ENCODE results near the gene CFAP54.
"Not testable (repeated sequence)": the region's sequence is repeated elsewhere in the genome, so short reads cannot be mapped to it uniquely, and the experiment has no call there.

The CFAP54 gene

GRCh38 chr12:96447256-96447655 lies 42.1 kb upstream of the CFAP54 start:
- DNase-seq (ENCODE audit: low read depth) = no peak
- TF ChIP-seq CTCF (conservative IDR thresholded peaks at IDR 0.05; ENCODE audit: low read depth, low read length) = no peak

GRCh38 chr12:96448300-96448699 lies 41.1 kb upstream of the CFAP54 start:
- no peak for TF ChIP-seq CTCF (conservative IDR thresholded peaks at IDR 0.05; ENCODE audit: low read depth, low read length)
- DNase-seq (ENCODE audit: low read depth) = no peak
- H3K4me3 ChIP-seq (ENCODE audit: low read length) = no peak overlapping the region

More at GRCh38 chr12:96447256-96447655, 42.1 kb upstream of the CFAP54 start:
- H3K4me3 ChIP-seq (ENCODE audit: low read length) = no peak overlapping the region

- no peak overlapping the region for H3K4me3 ChIP-seq (ENCODE audit: low read length)
- TF ChIP-seq CTCF (conservative IDR thresholded peaks at IDR 0.05; ENCODE audit: low read depth, low read length) = no peak
- no peak for DNase-seq (ENCODE audit: low read depth)
Measured at GRCh38 chr12:96452261-96452922, 37.0 kb upstream of the CFAP54 start.

GRCh38 chr12:96454396-96454795 lies 35.0 kb upstream of the CFAP54 start:
- no peak overlapping the region for H3K4me3 ChIP-seq (ENCODE audit: low read length)
- no peak for TF ChIP-seq CTCF (conservative IDR thresholded peaks at IDR 0.05; ENCODE audit: low read depth, low read length)
- DNase-seq (ENCODE audit: low read depth) = no peak

GRCh38 chr12:96456265-96456974 lies 33.0 kb upstream of the CFAP54 start:
- no peak for DNase-seq (ENCODE audit: low read depth)
- TF ChIP-seq CTCF (conservative IDR thresholded peaks at IDR 0.05; ENCODE audit: low read depth, low read length) = no peak
- no peak overlapping the region for H3K4me3 ChIP-seq (ENCODE audit: low read length)

- no peak for DNase-seq (ENCODE audit: low read depth)
Measured at GRCh38 chr12:96457191-96457930, 32.0 kb upstream of the CFAP54 start.

GRCh38 chr12:96459281-96459680 lies 30.1 kb upstream of the CFAP54 start:
- DNase-seq (ENCODE audit: low read depth); H3K4me3 ChIP-seq (ENCODE audit: low read length): not testable (repeated sequence)

More at GRCh38 chr12:96457191-96457930, 32.0 kb upstream of the CFAP54 start:
- no peak overlapping the region for H3K4me3 ChIP-seq (ENCODE audit: low read length)
- no peak for TF ChIP-seq CTCF (conservative IDR thresholded peaks at IDR 0.05; ENCODE audit: low read depth, low read length)
